Fibroblast of lung (primary cell): ENCODE results near the gene MAT2B.

ENCODE experiments used
- CTCF ChIP-seq, 2 donors: IDR thresholded peaks in 1 of 2; conservative IDR thresholded peaks in 1 of 2; 1 replicate in 1 of 2; 2 replicates in 1 of 2; pipeline ENCODE4 v1.5.1; 2011 to 2012; ENCODE audit warnings: low read length in 2 of 2, control low read depth in 1 of 2, inconsistent platforms in 1 of 2, low read depth in 1 of 2, mild to moderate bottlenecking in 1 of 2
- EZH2 ChIP-seq: IDR thresholded peaks from 2 replicates; pipeline ENCODE4 v1.5.1; 2012; ENCODE audit warnings: low read length, control low read depth, mild to moderate bottlenecking; ENCODE audit errors: missing control alignments

GRCh38 chr5:163512526-163512925 lies 7.1 kb downstream of the MAT2B start:
- TF ChIP-seq CTCF (conservative IDR thresholded peaks at IDR 0.05 in 1 of 2, IDR thresholded peaks at IDR 0.05 in 1 of 2; ENCODE audit: low read depth in 1 of 2, low read length in 2 of 2): no peak
- no peak for TF ChIP-seq EZH2
